22Rv1 (cell line): Measurements from ENCODE around the gene GNB1.

Experiments used
- ZFX ChIP-seq: fragments of 450-650 bp; IDR thresholded peaks from 2 replicates; pipeline ENCODE4 v1.6.1; 2017; ENCODE audit warnings: antibody characterized with exemption, borderline replicate concordance
- TF ChIP-seq, protein P1 (sequence below): fragments of 450-650 bp; IDR thresholded peaks from 2 replicates; pipeline ENCODE4 v1.5.1; 2017; ENCODE audit warnings: mild to moderate bottlenecking

GRCh38 chr1:1862905-1863547 is 27.9 kb downstream of the GNB1 start:
- TF ChIP-seq, protein P1, sequence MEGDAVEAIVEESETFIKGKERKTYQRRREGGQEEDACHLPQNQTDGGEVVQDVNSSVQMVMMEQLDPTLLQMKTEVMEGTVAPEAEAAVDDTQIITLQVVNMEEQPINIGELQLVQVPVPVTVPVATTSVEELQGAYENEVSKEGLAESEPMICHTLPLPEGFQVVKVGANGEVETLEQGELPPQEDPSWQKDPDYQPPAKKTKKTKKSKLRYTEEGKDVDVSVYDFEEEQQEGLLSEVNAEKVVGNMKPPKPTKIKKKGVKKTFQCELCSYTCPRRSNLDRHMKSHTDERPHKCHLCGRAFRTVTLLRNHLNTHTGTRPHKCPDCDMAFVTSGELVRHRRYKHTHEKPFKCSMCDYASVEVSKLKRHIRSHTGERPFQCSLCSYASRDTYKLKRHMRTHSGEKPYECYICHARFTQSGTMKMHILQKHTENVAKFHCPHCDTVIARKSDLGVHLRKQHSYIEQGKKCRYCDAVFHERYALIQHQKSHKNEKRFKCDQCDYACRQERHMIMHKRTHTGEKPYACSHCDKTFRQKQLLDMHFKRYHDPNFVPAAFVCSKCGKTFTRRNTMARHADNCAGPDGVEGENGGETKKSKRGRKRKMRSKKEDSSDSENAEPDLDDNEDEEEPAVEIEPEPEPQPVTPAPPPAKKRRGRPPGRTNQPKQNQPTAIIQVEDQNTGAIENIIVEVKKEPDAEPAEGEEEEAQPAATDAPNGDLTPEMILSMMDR, result no peak
- TF ChIP-seq ZFX, result no peak
